ENCODE data around the gene BGN. TPM values are rescaled to one million over a fixed set of nuclear protein-coding genes. Genes with fewer than 3 reads are reported as not detected.

Gene BGN
- total RNA-seq, 4 donors from 2014 or later = 13.4 to 43.0 (median 20.0) TPM

GRCh38 chrX:153556767-153557166 is 62.0 kb downstream of the BGN start:
- TF ChIP-seq CTCF (IDR thresholded peaks at IDR 0.05; ENCODE audit: low read depth) = no peak

GRCh38 chrX:153557618-153558355 is 63.0 kb downstream of the BGN start:
- no peak for TF ChIP-seq CTCF (IDR thresholded peaks at IDR 0.05; ENCODE audit: low read depth)

Other genes starting within 250 kb of the BGN start
- not detected for gene PNMA6F, start 173.2 kb upstream of the BGN start, total RNA-seq
- gene ZNF275, start 160.8 kb upstream of the BGN start, total RNA-seq = 10 to 100 TPM in 3 of 4 donors, 1 to 10 TPM in 1; 8.3 to 30.9 (median 15.9) TPM
- gene PNMA6E, start 93.6 kb upstream of the BGN start, total RNA-seq = not detected
- gene ZFP92, start 83.5 kb upstream of the BGN start, total RNA-seq = 1 to 10 TPM in 3 of 4 donors, under 1 TPM in 1; 0.98 to 3.6 (median 1.4) TPM
- gene TREX2, start 48.9 kb upstream of the BGN start, total RNA-seq = 1 to 10 TPM in 3 of 4 donors, not detected in 1; 1.1 to 2.8 (median 2.4) TPM
- 10 to 100 TPM; 14.2 to 29.4 (median 16.3) TPM for gene HAUS7, start 24.4 kb upstream of the BGN start, total RNA-seq
- not detected for gene ATP2B3, start 22.7 kb downstream of the BGN start, total RNA-seq
- 10 to 100 TPM; 25.6 to 37.5 (median 30.6) TPM for gene CCNQ, start 104.2 kb downstream of the BGN start, total RNA-seq
- under 1 TPM in 3 of 4 donors, not detected in 1; 0.22 to 0.38 (median 0.34) TPM for gene DUSP9, start 152.2 kb downstream of the BGN start, total RNA-seq
- 1 to 10 TPM in 2 of 4 donors, not detected in 2; 1.8 to 2.6 TPM for gene PNCK, start 178.8 kb downstream of the BGN start, total RNA-seq
- gene SLC6A8, start 192.9 kb downstream of the BGN start, total RNA-seq = 10 to 100 TPM; 20.2 to 98.0 (median 30.6) TPM
- gene BCAP31, start 229.4 kb downstream of the BGN start, total RNA-seq = 100 to 1,000 TPM; 214 to 334 (median 269) TPM
- 10 to 100 TPM; 12.4 to 83.8 (median 28.1) TPM for gene ABCD1, start 229.9 kb downstream of the BGN start, total RNA-seq

Measured in subcutaneous adipose tissue (tissue), 4 donors.